GM12878 (cell line): Measurements from ENCODE around the gene POLN. TPM values are rescaled to one million over a fixed set of nuclear protein-coding genes. Genes with fewer than 3 reads are reported as not detected.

Source experiments
- BHLHE40 ChIP-seq, 2 experiments: fragments of 450-650 bp in 1 of 2; IDR thresholded peaks; 2 replicates each; pipeline ENCODE4 v1.6.1; 2011 to 2017; ENCODE audit warnings: low read depth in 2 of 2, borderline replicate concordance in 1 of 2, improper control_type of control experiment in 1 of 2, low read length in 1 of 2, mild to moderate bottlenecking in 1 of 2
- CUX1 ChIP-seq: IDR thresholded peaks from 2 replicates; pipeline ENCODE4 v1.6.1; 2012; ENCODE audit warnings: improper control_type of control experiment, low read depth, low read length; ENCODE audit not compliant: insufficient replicate concordance
- HSF1 ChIP-seq: fragments of 150-350 bp; IDR thresholded peaks from 2 replicates; pipeline ENCODE4 v1.6.1; 2014; ENCODE audit warnings: mild to moderate bottlenecking, low read depth, low read length
- polyA plus RNA-seq, 11 experiments: library from polyadenylated mRNA; depleted of rRNA in 4 of 11; unstranded in 6 of 11; stranded (reverse) in 5 of 11; fragments of >200 nt; fragmentation: Nextera tagmentation in 4 of 11; fragmentation: Illumina TruSeq in 1 of 11; extraction: Ambion mirVana in 4 of 11; extraction: Trizol in 1 of 11; gene quantifications; 1 replicate in 1 of 11; 2 replicates in 10 of 11; pipeline versions ENCODE4 v1.2.1 to v1.2.3, GENCODE V29; 2011 to 2016; ENCODE audit warnings: inconsistent platforms in 2 of 11, missing spikeins in 2 of 11, low read depth in 1 of 11
- total RNA-seq, 4 experiments: library from RNA; depleted of rRNA in 3 of 4; stranded (reverse); fragments of >200 nt in 3 of 4; fragmentation: Illumina TruSeq in 1 of 4; extraction: Trizol in 1 of 4; gene quantifications; 2 replicates each; pipeline versions ENCODE4 v1.2.1 to v1.2.3, GENCODE V29; 2013 to 2021

The POLN gene
- total and polyA plus RNA-seq, 10 of the 15 experiments (the other 5 are each of a cell fraction or from before 2014, with no cell fraction given): 0.09 to 2.0 (median 0.95) TPM; not detected in 1

GRCh38 chr4:2272026-2272827 is 30.3 kb upstream of the POLN start (continued):
- TF ChIP-seq CUX1 (no peak), BHLHE40 (IDR thresholded peaks at IDR 0.05; ENCODE audit: borderline replicate concordance in 1 of 2, low read depth in 2 of 2, low read length in 1 of 2) (peak in 1 of 2 experiments; percentile 30; a peak in 1 of 4 replicates), HSF1 (no peak)
- TF ChIP-seq, all 136 proteins: peak for 2
